NCI-H526 treated with DMSO at 0.1 percent for 48 hours (cell line): ENCODE data around the gene PSME3IP1.
"Not testable (repeated sequence)": the region's sequence is repeated elsewhere in the genome, so short reads cannot be mapped to it uniquely, and the experiment has no call there.

Experiments
- DNase-seq: peaks from one replicate; lab custom pipeline; 2025; lab: John Stamatoyannopoulos, UW

Gene PSME3IP1

DNA sequence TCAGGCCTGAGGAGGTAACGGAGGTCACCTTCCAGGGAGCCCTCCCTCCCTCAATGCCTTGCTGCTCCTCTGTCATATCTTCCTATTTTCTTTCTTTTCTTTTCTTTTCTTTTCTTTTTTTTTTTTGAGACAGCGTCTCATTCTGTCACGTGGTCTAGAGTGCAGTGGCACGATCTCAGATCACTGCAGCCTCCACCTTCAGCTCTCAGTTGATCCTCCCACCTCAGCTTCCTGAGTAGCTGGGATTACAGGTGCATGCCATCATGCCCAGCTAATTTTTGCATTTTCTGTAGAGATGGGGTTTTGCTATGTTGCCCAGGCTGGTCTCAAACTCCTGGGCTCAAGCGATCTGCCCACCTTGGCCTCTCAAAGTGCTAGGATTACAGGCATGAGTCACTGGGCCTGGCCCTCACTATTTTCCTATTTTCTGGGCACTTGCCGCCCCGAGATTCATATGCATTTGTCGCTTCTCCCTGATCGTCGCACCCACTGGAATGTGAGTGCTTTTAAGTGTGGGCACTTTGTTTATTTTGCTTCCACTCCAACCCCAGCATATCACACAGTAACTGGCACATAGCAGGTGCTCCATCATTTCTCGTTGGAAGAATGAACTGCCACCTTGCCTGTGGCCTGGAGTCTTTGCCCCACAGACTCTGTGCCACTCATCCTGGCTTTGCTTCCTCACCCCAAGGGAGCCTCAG is 61.7 kb downstream of the PSME3IP1 start:
- no peak for DNase-seq

DNA sequence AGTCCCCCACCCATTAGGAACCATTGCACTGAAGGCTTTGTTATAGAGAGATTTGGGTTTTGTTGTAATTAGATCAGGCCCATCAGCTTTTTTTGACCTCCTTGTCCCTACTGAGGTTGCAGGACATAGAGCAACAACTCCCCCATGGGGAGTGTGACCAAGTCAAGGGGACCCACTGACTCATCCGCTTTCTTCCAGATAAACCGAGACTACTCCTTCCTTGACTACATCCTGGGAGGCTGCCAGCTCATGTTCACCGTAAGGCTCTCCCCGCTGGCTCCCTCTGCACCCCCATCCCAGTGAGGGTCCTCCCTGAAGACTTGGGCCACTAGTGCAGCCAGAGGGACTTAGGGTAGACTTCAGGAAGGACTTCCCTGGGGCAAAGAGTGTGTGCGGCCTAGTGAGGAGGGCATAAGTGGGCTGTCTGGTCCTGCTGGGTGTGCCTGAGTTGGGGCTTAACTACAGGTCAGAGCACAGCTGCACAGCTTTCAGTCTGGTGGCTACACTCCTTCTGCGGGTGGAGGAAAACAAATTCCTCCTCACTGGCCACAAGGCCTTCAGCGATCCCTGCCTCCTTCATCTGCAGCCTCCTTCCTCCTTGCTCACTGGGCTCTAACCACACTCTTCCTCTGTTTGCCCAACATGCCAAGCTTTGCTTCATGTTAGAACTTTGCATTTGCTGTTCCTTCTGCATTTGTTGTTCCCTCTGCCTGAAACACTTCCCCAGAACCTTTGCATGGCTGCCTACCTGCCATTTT is 62.4 kb downstream of the PSME3IP1 start:
- no peak for DNase-seq

DNA sequence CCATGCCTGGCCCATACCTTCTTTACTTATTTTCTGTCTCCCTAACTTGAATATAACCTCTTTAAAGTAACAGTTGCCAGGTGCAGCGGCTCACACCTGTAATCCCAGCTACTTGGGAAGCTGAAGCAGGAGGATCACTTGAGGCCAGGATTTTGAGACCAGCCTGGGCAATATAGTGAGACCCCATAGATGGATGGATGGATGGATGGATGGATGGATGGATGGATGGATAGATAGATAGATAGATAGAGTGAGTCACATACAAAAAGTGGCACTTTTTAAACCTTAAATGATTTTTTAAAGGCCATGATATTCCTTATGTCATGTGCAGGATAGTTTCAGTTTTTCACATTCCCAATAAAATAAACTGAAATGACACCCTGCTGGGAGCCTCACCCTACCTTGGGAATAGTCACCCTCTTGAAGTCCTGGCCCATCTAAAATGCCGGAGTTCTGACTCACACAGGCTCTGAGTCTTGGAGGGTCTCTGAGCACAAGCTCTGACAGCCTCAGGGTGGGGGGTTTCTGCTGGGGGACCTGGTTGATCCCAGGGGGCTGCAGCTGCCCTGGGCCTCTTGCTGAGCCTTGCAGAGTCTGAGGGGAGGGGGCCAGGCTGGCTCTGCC is 67.3 kb downstream of the PSME3IP1 start:
- DNase-seq: no peak

DNA sequence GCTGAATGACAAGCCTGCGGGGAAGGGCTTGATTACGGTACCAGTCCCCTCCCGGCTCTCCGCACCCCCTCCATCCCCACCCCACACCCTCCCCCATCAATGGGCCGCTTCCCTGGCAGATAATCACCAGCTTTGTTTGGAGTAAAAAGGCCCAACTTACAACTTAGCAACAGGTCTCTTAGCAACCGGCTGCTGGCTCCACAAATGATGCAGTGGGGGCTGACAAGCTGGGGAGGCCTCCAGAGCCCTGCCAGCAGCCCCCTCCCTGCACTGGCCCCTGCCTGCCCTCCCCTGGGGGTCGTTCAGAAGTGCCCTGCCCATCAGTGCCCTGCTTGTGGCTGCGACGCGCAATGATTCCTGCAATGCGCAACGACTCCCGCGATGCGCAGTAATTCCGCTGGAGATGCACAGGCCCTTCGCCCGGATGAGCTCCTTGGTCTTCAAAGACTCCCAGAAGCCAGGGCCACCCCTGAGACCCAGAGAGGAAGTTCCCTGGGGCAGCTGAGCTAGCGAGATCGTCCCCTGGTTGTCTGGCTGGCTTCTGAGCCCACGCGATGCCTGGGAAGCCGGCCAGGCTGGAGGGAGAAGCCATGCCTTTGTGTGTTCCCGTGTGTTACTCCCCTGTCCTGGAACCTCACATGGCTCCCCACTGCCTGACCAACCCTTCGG is 70.2 kb downstream of the PSME3IP1 start:
- no peak for DNase-seq

DNA sequence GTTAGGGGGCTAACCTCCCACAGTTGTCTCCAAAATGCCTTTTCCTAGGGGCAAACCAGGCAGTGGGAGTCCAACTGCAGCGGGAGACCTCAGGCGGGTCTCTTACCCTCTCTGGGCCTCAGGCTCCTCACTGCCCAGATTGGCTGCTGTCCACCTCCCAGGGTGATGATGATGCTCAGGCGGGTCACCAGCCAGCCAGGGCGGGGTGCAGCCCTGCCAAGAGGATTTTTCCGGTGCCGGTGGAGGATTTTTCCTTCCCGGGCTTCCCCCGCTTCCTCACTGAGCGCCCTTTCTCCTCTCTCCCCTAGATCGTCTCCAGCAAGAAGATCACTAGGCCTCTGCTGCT is 70.7 kb downstream of the PSME3IP1 start:
- DNase-seq: no peak

DNA sequence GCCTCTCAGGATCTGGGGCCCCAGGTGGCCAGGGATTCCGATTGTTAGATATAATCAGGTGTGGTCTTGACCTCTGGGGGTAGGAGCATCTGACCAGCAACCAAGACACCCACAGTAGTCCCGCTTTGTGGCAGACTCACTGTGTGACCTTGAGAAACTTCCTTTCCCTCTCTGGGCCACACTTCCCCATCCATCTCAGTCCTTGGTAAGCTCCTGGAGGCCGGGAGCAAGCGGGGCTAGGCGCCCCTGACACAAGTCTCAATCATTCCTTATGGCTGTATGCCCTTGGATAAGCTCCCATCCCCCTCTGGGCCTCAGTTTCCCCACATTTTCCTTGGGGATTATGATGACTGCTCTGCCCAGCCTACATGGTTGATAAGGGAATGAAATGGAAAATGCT is 72.2 kb downstream of the PSME3IP1 start:
- no peak for DNase-seq

DNA sequence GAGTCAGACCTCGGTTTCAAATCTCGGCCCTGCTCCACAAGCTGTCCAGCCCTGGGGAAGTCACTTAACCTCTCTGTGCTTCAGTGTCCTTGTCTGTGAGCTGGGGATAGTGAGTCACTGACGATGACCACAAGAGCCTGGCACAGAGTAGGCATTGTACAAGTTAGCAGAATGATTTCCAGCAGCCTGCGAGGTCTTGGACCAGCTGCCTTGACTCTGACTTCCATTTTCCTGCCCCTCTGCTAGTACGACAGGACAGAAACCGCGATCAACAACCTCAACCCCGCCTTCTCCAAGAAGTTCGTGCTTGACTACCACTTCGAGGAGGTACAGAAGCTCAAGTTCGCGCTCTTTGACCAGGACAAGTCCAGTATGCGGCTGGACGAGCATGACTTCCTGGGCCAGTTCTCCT is 72.8 kb downstream of the PSME3IP1 start:
- DNase-seq: no peak

DNA sequence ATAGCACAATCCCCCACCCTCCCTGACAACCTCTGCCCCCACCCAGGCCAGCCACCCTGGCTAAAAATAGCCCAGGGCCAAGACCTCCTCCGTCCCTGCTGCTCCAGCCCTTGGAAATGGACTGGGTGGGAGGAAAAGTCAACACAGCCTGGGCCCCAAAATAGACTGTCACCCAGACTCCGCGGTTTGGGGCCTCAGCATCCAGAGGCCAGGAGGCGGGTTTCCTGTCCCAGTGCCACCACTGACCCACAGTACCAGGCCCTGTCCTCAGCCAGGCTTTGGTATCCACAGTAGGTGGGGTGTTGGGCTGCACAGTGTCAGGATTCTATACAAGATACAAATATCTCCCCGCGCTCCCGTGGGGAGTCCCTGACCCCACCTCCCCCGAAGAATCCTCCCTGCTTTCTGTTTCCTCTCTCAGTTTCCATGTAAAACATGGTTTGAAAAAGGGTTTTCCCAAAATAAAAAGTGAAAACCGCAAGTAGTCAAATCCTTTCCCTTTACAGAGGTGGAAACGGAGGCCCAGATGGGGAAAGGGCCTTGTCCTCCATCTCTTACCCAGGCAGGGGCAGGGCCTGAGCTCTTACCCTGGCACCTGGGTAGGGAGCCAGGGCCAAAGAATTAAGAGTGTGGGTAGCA is 73.3 kb downstream of the PSME3IP1 start:
- DNase-seq: no peak

DNA sequence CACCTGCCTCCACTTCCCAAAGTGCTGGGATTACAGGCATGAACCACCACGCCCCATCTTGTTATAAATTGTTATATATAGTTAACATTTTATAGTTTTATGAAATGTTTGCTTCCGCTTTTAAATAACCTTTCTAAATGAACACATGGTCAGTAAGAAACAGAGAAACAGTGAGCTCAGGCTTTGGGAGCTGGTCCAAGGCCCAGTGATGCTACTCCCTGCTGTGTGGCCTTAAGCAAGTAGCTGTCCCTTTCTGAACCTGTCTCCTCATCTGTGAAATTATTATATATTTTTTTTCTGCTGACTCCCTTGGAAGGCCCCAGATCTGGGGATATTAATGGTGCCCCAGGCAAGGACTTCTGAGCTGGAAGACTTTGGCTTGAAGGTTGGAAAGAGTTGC is 74.4 kb downstream of the PSME3IP1 start:
- no peak for DNase-seq

DNA sequence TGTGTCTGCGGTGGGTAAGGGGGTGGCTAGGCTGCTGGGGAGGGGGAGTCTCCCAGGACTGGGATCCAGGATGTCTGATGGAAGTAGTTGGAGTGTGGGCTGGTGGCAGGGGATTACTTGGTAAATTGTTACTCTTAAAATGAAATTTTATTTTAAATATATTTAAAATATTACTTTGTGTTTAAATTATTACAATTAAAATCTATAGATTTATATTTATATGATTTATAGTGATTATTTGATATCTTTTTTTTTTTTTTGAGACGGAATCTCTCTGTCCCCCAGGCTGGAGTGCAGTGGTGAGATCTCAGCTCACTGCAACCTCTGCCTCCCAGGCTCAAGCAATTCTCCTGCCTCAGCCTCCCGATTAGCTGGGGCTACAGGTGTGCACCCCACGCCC is 74.9 kb downstream of the PSME3IP1 start:
- no peak for DNase-seq

DNA sequence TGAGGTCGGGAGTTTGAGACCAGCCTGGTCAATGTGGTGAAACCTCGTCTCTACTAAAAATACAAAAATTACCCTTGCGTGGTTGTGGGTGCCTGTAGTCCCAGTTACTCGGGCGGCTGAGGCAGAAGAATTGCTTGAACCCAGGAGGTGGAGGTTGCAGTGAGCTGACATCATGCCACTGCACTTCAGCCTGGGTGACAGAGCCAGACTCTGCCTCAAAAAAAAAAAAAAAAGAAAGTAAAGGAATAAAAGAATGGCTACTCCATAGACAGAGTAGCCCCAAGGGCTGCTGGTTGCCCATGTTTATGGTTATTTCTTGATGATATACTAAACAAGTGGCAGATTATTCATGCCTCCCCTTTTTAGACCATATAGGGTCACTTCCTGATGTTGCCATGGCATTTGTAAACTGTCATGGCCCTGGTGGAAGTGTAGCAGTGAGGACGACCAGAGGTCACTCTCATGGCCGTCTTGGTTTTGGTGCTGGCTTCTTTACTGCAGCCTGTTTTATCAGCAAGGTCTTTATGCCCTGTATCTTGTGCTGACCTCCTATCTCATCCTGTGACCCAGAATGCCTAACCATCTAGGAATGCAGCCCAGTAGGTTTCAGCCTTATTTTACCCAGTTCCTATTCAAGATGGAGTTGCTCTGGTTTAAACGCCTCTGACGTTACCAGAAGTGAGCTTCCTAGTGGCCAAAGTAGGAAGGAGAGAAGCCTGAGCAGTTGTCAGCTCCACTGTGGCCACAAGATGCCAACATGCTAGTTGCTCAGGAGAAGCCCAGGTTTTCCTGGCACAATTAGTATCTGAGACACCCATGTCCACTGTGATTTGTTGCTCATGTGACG is 76.4 kb downstream of the PSME3IP1 start:
- not testable (repeated sequence) for DNase-seq

DNA sequence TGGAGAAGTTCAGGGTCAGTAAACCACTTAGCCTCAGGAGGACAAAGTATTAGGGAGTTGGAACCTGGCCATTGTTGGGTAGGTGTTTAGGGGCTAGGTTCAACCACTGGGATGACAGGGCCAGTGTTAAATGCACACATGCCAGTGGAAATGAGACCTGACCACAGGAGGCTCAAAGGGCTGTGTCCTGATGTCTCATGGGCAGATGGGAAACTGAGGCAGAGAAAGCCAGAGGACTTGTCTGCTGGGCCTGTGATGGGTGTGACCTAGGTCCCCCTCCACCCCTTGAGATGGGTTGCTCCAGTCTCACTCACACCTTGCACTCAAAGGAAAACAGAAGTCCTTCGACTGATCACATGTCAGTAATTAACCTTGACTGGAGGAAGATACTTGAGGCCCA is 77.4 kb downstream of the PSME3IP1 start:
- DNase-seq: no peak

DNA sequence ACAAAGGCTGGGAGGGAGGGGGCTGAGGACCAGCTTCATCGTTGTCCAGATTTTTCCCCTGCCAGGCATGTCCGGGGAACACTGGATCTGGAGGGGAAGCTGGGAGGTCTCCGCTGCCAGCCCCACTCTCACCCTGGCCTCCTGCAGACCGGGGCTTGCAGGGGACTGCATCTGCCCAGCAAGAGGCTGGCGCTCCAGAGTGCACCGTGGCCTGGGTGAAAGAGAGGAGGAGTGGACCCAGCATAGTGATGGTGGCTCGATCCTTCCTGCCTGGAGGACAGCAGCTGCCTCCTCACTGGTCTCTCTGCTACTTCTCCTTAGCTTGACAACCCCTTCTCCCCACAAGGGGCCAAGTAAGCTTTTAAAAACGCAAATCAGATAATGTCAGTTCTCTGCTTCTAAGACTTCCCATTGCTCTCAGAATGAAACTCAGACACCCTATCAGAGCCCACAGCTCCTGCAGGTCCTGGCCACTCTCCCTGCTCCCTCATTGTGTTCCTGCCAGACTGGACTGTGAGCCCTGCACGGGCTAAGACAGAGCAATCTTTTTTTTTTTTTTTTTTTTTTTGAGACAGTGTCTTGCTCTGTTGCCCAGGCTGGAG is 78.4 kb downstream of the PSME3IP1 start:
- no peak for DNase-seq

DNA sequence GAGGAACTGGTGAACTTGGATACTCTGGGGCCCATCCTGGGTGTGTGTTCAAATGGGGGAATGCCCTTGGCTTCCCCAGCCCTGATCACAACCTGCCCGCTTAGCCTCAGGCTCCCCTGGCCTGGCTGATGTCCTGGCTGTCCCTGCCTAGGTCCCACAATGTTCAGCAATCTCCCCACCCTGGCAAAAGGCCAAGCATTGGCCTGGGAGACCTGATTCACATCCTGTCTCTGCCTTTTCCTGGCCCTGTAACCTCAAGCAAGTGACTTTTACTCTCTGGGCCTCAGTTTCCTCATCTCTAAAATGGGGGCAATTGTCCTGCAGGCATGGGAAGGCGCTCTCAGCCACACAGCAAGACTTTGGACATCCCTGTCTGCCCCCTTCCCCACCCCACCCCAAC is 79.1 kb downstream of the PSME3IP1 start:
- no peak for DNase-seq

DNA sequence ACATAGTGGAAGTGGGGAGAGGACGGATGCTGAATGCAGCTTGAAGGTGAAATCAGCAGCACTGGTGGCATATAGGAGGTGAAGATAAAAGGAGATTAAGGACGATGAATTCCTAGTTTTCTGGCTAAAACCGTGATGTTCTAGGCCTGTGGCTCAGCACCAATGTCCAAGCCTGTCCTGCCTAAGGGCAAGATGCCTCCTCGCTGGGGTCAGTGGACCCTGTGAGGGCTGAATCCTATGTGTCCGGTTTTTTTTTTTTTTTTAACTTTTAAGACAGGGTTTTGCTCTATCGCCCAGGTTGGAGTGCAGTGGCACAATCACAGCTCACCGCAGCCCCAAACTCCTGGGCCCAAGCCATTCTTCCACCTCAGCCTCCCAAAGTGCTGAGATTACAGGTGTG is 80.7 kb downstream of the PSME3IP1 start:
- no peak for DNase-seq

DNA sequence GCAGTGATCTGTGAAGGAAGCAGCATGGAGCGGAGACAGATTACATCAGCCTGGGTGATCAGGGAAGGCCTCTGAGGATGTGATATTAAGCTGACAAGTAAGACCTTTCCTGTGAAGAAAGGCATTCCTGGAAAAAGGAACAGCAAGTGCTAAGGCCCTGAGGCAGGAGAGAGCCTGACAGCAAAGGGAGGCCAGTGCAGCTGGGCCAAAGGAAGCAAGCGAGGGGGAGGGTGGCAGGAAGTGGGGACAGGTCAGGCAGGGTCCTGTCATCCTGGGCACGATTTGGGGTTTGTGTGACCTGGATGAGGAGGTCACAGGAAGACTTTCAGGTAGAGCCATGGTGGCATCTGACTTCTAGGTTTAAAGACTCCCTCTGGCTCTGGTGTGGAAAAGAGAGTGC is 81.1 kb downstream of the PSME3IP1 start:
- DNase-seq: no peak

DNA sequence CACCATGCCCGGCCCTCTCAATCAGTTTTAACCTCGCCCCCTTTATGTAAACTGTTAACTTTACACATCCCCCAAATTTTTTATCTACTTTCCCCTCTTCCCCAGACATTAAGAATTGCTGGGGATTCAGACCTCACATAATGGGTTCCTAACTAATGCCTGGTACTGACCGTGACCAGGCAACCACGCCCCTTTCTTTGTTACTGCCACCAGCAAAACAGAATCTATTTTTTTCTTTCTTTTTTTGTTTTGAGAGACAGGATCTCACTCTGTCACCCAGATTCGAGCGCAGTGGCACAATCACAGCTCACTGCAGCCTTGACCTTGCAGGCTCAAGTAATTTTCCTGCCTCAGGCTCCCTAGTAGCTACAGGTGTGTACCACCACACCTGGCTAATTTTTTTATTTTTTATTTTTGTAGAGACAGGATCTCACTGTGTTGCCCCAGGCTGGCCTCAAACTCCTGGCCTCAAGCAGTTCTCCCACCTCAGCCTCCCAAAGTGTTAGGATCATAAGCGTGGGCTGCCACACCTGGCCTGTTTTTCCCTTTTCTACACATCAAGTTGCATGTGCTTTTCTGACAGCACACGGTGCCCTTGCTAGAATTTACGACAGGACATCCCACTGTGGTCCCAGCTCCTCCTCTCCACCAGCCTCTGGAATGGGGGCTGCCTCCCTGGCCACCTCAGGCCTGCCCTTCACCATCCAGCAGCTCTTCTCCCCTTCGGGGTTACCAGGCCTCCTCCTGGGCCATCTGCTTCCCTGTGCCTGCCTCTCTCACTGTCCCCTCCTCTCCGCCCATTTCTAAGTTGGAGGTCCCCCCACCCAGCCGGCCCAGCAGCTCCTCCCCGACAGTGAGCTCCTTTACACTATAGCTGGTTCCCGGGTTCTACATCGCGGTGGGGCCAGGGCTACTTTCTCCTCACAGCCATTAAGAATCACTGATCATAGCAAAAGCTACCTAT is 82.7 kb downstream of the PSME3IP1 start:
- no peak for DNase-seq
